Heart left ventricle (tissue), 16 donors: Measurements from ENCODE around the gene PHF24. TPM values are rescaled to one million over a fixed set of nuclear protein-coding genes. Genes with fewer than 3 reads are reported as not detected.

Experiments
- ATAC-seq, 4 donors: fragments of 200-7000 bp; cut with Tn5 transposase; one replicate each; pipeline ENCODE4 v1.9.1; 2020 to 2022; ENCODE audit warnings: moderate library complexity in 4 of 4, mild to moderate bottlenecking in 3 of 4, moderate number of reproducible peaks in 1 of 4
- DNase-seq, 5 donors: peaks; one replicate each; pipeline ENCODE4 v3.0.0-alpha.2; 2020
- H3K27ac ChIP-seq, 12 donors: fragments of 200-600 bp; sonication (generic) in 4 of 12; one replicate each; pipeline versions ENCODE4 v1.5.0 to v1.8.0; 2016 to 2022; ENCODE audit warnings: mild to moderate bottlenecking in 2 of 12
- H3K27me3 ChIP-seq, 9 donors: fragments of 200-600 bp; sonication (generic) in 2 of 9; one replicate each; pipeline versions ENCODE4 v1.5.1 to v1.8.0; 2016 to 2022; ENCODE audit warnings: mild to moderate bottlenecking in 3 of 9
- H3K36me3 ChIP-seq, 9 donors: fragments of 200-600 bp; sonication (generic) in 2 of 9; one replicate each; pipeline versions ENCODE4 v1.5.0 to v1.8.0; 2018 to 2022; ENCODE audit warnings: mild to moderate bottlenecking in 2 of 9
- H3K4me1 ChIP-seq, 12 donors: fragments of 200-600 bp; sonication (generic) in 4 of 12; one replicate each; pipeline versions ENCODE4 v1.5.0 to v1.8.0; 2016 to 2022; ENCODE audit warnings: mild to moderate bottlenecking in 3 of 12
- H3K4me3 ChIP-seq, 12 donors: fragments of 200-600 bp; sonication (generic) in 4 of 12; one replicate each; pipeline versions ENCODE4 v1.5.0 to v1.8.0; 2017 to 2022; ENCODE audit warnings: mild to moderate bottlenecking in 9 of 12, moderate library complexity in 4 of 12
- H3K9me3 ChIP-seq, 12 donors: fragments of 200-600 bp; sonication (generic) in 4 of 12; one replicate each; pipeline versions ENCODE4 v1.5.0 to v1.8.0; 2016 to 2022; ENCODE audit warnings: mild to moderate bottlenecking in 1 of 12
- CTCF ChIP-seq, 12 donors: fragments of 200-600 bp; sonication (generic) in 4 of 12; IDR thresholded peaks; one replicate each; pipeline versions ENCODE4 v1.5.0 to v1.8.0; 2018 to 2022; ENCODE audit warnings: antibody characterized with exemption in 12 of 12, mild to moderate bottlenecking in 5 of 12
- POLR2A ChIP-seq, 2 donors: fragments of 450-650 bp; IDR thresholded peaks; one replicate each; pipeline ENCODE4 v1.6.1; 2017; ENCODE audit warnings: antibody characterized with exemption in 2 of 2, mild to moderate bottlenecking in 2 of 2, moderate library complexity in 2 of 2
- WGBS, 4 donors: extraction: QIAGEN DNeasy Blood & Tissue Kit in 2 of 4; methylation state at CpG; one replicate each; pipeline versions ENCODE4 v1.1.5 to v1.1.7; 2013 to 2018; 5-methylcytosine and 5-hydroxymethylcytosine counted together
- intact Hi-C, 10 donors: fragments of 100-400 bp; cut with DNase I; formaldehyde crosslinking; loops; one replicate each; pipeline versions ENCODE4 v1.11.1 to v1.14.2; 2022
- polyA plus RNA-seq, 2 donors: library from polyadenylated mRNA; stranded (reverse); fragments of 200-250 nt; gene quantifications; one replicate each; pipeline ENCODE4 v1.2.3, GENCODE V29; 2013
- total RNA-seq, 9 donors: library from RNA; depleted of rRNA in 2 of 9; stranded (reverse); fragments of >200 nt in 2 of 9; fragmentation: NEBNext Ultra II Directional in 3 of 9; extraction: Animal tissue kit (Norgen Biotek cat#: 25700) in 3 of 9; gene quantifications; one replicate each; pipeline versions ENCODE4 v1.1.0 to v1.2.4, GENCODE V29; 2016 to 2023
- donor health status: ischemic (EF 13 %, LVEDD 7.1; RV severe dilation, severe dysfunction).
- donor health status: healthy with polysubstance abuse.
- donor health status: DM: no; HTN: yes; CAD: no.
- donor health status: DM: no; HTN: no; CAD: no.
- donor health status: ischemic (EF 25% LVEDD 6.9; RV normal size, moderate dysfunction).
- donor health status: ischemic (EF 25% LVEDD 5.7; RV mildly dilated, moderate dysfunction).
- donor health status: healthy.
- donor health status: DM: yes; HTN: yes; CAD: no.
- donor health status: ischemic (EF 35%, LVEDD 5.7; RV mildly dilated, moderate dysfunction).
- donor health status: nonischemic (EF 11% LVEDD 7.7; RV severe dilation, severe dysfunction).
- donor health status: DM: yes; HTN: yes; CAD: no.
- donor health status: PGD.
- donor health status: ischemic (EF 29% LVEDD 5.4; RV normal size, mild dysfunction).
- donor health status: nonischemic (EF 23%, LVEDD 6.1; RV moderate dilation, normal function).

Gene PHF24
- total and polyA plus RNA-seq, 11 donors = 0.06 to 2.2 (median 0.24) TPM; not detected in 1

- no peaks in the 10 kb centered on the region for H3K9me3 ChIP-seq
- intact Hi-C loops = no loop called here
- TF ChIP-seq CTCF (IDR thresholded peaks at IDR 0.05) (no peak), POLR2A (IDR thresholded peaks at IDR 0.05) (no peak)
- ATAC-seq (no peak), DNase-seq (no peak)
- no peak overlapping the region for H3K4me3 ChIP-seq
- 83 to 93% (median 86%) methylated on average over 3 of the region's 3 CpGs for WGBS, 4 donors
- no peak overlapping the region for H3K27ac ChIP-seq
- H3K4me1 ChIP-seq = peaks cover 0 to 12% (median 4%) of the 10 kb centered on the region in 12 donors
- H3K27me3 ChIP-seq = peaks cover 0 to 39% (median 13%) of the 10 kb centered on the region in 9 donors
- H3K36me3 ChIP-seq = no peaks in the 10 kb centered on the region
These were observed 4.5 kb downstream of the PHF24 start for GRCh38 chr9:34962546-34962945.

GRCh38 chr9:34963552-34963951 is 5.5 kb downstream of the PHF24 start:
- H3K27me3 ChIP-seq = peaks cover 0 to 32% (median 7%) of the 10 kb centered on the region in 9 donors
- peaks cover 0 to 9% (median under 1%) of the 10 kb centered on the region in 12 donors for H3K4me1 ChIP-seq
- no peaks in the 10 kb centered on the region for H3K36me3 ChIP-seq
- H3K4me3 ChIP-seq = no peak overlapping the region
- WGBS, 4 donors = 76 to 93% (median 87%) methylated on average over 2 of the region's 2 CpGs
- no peak for DNase-seq
- no peaks in the 10 kb centered on the region for H3K9me3 ChIP-seq
- intact Hi-C loops = no loop called here
- TF ChIP-seq POLR2A (IDR thresholded peaks at IDR 0.05) (no peak), CTCF (IDR thresholded peaks at IDR 0.05) (no peak)
- ATAC-seq = no peak
- no peak overlapping the region for H3K27ac ChIP-seq

- 79 to 88% (median 84%) methylated on average over 3 of the region's 3 CpGs for WGBS, 4 donors
- no peak overlapping the region for H3K4me3 ChIP-seq
- peaks cover 0 to 23% (median 2%) of the 10 kb centered on the region in 9 donors for H3K27me3 ChIP-seq
- intact Hi-C loops = no loop called here
- TF ChIP-seq CTCF (IDR thresholded peaks at IDR 0.05) (no peak), POLR2A (IDR thresholded peaks at IDR 0.05) (no peak)
- no peak for ATAC-seq
- no peaks in the 10 kb centered on the region for H3K36me3 ChIP-seq
- H3K9me3 ChIP-seq = no peaks in the 10 kb centered on the region
- peaks cover 0 to 9% (median 0%) of the 10 kb centered on the region in 12 donors for H3K4me1 ChIP-seq
- no peak for DNase-seq
- no peak overlapping the region for H3K27ac ChIP-seq
These were observed 6.4 kb downstream of the PHF24 start for GRCh38 chr9:34964458-34964857.

DNA sequence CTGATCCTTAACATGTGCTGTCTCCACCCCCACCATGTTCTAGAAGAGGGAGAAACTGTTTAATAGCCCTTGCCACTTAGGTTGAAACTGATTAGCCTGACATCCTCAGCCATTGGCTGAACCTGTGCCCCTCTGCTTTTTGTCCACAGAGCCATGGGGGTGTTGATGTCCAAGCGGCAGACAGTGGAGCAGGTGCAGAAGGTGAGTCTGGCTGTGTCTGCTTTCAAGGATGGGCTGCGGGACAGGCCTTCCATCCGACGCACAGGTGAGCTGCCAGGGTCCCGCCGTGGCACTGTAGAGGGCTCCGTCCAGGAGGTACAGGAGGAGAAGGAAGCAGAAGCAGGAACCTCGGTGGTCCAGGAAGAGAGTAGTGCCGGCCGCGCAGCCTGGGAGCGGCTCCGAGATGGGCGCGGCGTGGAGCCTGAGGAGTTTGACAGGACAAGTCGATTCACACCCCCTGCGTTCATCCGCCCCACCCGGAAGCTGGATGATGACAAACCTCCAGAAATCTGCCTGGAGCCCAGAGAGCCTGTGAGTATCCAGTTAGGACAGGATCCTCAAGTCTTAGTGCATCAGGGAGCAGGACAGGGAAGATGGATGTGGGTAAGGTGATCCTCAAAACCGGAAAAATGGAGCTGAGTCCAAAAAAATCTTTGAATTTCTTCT is 13.2 kb downstream of the PHF24 start:
- no peaks in the 10 kb centered on the region for H3K36me3 ChIP-seq
- H3K27ac ChIP-seq = no peak overlapping the region
- no peaks in the 10 kb centered on the region for H3K4me1 ChIP-seq
- TF ChIP-seq POLR2A (IDR thresholded peaks at IDR 0.05) (no peak), CTCF (IDR thresholded peaks at IDR 0.05) (no peak)
- WGBS, 4 donors = 90 to 94% (median 93%) methylated on average over 21 of the region's 21 CpGs
- H3K27me3 ChIP-seq = peaks cover 0 to 17% (median 0%) of the 10 kb centered on the region in 9 donors
- DNase-seq (no peak), ATAC-seq (no peak)
- no peaks in the 10 kb centered on the region for H3K9me3 ChIP-seq
- no peak overlapping the region for H3K4me3 ChIP-seq
- intact Hi-C loops = no loop called here
